Liver (tissue), 9 donors: Measurements from ENCODE around the gene DMRTB1. TPM values are rescaled to one million over a fixed set of nuclear protein-coding genes. Genes with fewer than 3 reads are reported as not detected.

Experiments used
- DNase-seq: peaks from one replicate; pipeline ENCODE4 v3.0.0-alpha.2; 2017; ENCODE audit warnings: low spot score
- H3K27ac ChIP-seq, 2 donors: one replicate each; pipeline ENCODE4 v1.7.0; 2013; ENCODE audit warnings: inconsistent platforms in 2 of 2, low read length in 2 of 2, control low read depth in 1 of 2, low read depth in 1 of 2, mild to moderate bottlenecking in 1 of 2
- H3K27me3 ChIP-seq, 4 donors: one replicate each; pipeline versions ENCODE4 v1.6.1 to v1.7.0; 2013; ENCODE audit warnings: low read length in 3 of 4, inconsistent platforms in 1 of 4, mild to moderate bottlenecking in 1 of 4, moderate library complexity in 1 of 4; ENCODE audit not compliant: control insufficient read depth in 4 of 4, insufficient read depth in 4 of 4
- H3K36me3 ChIP-seq, 4 donors: one replicate each; pipeline versions ENCODE4 v1.6.1 to v1.7.0; 2013; ENCODE audit warnings: low read length in 3 of 4, mild to moderate bottlenecking in 3 of 4, low read depth in 1 of 4, moderate library complexity in 1 of 4; ENCODE audit not compliant: control insufficient read depth in 4 of 4, insufficient read depth in 3 of 4
- H3K4me1 ChIP-seq, 4 donors: one replicate each; pipeline versions ENCODE4 v1.6.1 to v1.7.0; 2013; ENCODE audit warnings: low read length in 3 of 4, mild to moderate bottlenecking in 3 of 4, moderate library complexity in 1 of 4; ENCODE audit not compliant: control insufficient read depth in 4 of 4, insufficient read depth in 4 of 4
- H3K4me3 ChIP-seq, 3 donors: one replicate each; pipeline versions ENCODE4 v1.6.1 to v1.7.0; 2013; ENCODE audit warnings: low read length in 3 of 3, control low read depth in 1 of 3, low read depth in 1 of 3, mild to moderate bottlenecking in 1 of 3
- H3K9ac ChIP-seq, 2 donors: one replicate each; pipeline ENCODE4 v1.7.0; 2013; ENCODE audit warnings: low read length in 2 of 2, mild to moderate bottlenecking in 2 of 2, moderate library complexity in 2 of 2, control low read depth in 1 of 2, low read depth in 1 of 2
- H3K9me3 ChIP-seq, 4 donors: one replicate each; pipeline versions ENCODE4 v1.6.1 to v1.7.0; 2013; ENCODE audit warnings: low read length in 3 of 4; ENCODE audit not compliant: control insufficient read depth in 4 of 4
- ATF3 ChIP-seq: IDR thresholded peaks from 2 replicates; pipeline ENCODE4 v1.6.1; 2016; ENCODE audit warnings: antibody characterized with exemption
- CTCF ChIP-seq: fragments of 150-350 bp; IDR thresholded peaks from 2 replicates; pipeline ENCODE4 v1.5.1; 2017; ENCODE audit warnings: improper control_type of control experiment, low read depth, low read length; ENCODE audit not compliant: missing input control
- EGR1 ChIP-seq, 2 donors: IDR thresholded peaks; 2 replicates each; pipeline ENCODE4 v1.6.1; 2016 to 2018; ENCODE audit warnings: antibody characterized with exemption in 2 of 2, low read depth in 2 of 2
- FOXA1 ChIP-seq: IDR thresholded peaks from 2 replicates; pipeline ENCODE4 v1.6.1; 2016; ENCODE audit warnings: antibody characterized with exemption
- FOXA2 ChIP-seq: IDR thresholded peaks from 2 replicates; pipeline ENCODE4 v1.6.1; 2016; ENCODE audit warnings: antibody characterized with exemption
- GABPA ChIP-seq, 2 donors: IDR thresholded peaks in 1 of 2; conservative IDR thresholded peaks in 1 of 2; 2 replicates each; pipeline ENCODE4 v1.6.1; 2016; ENCODE audit warnings: antibody characterized with exemption in 2 of 2, mild to moderate bottlenecking in 1 of 2, moderate library complexity in 1 of 2
- HNF4A ChIP-seq, 2 donors: conservative IDR thresholded peaks; 2 replicates each; pipeline ENCODE4 v1.6.1; 2016; ENCODE audit warnings: antibody characterized with exemption in 2 of 2, mild to moderate bottlenecking in 2 of 2
- HNF4G ChIP-seq: IDR thresholded peaks from 2 replicates; pipeline ENCODE4 v1.6.1; 2016; ENCODE audit warnings: antibody characterized with exemption
- JUND ChIP-seq, 2 donors: IDR thresholded peaks; 2 replicates each; pipeline ENCODE4 v1.6.1; 2016; ENCODE audit warnings: antibody characterized with exemption in 2 of 2
- MAX ChIP-seq: IDR thresholded peaks from 2 replicates; pipeline ENCODE4 v1.6.1; 2016; ENCODE audit warnings: antibody characterized with exemption
- NR2F2 ChIP-seq: IDR thresholded peaks from 2 replicates; pipeline ENCODE4 v1.6.1; 2016; ENCODE audit warnings: antibody characterized with exemption
- RAD21 ChIP-seq, 2 donors: IDR thresholded peaks; 2 replicates each; pipeline ENCODE4 v1.6.1; 2016; ENCODE audit warnings: antibody characterized with exemption in 2 of 2, mild to moderate bottlenecking in 2 of 2
- REST ChIP-seq: IDR thresholded peaks from 2 replicates; pipeline ENCODE4 v1.6.1; 2016; ENCODE audit warnings: antibody characterized with exemption, mild to moderate bottlenecking
- RXRA ChIP-seq, 2 donors: IDR thresholded peaks; 2 replicates each; pipeline ENCODE4 v1.6.1; 2017 to 2018; ENCODE audit warnings: antibody characterized with exemption in 2 of 2, mild to moderate bottlenecking in 1 of 2
- SP1 ChIP-seq: IDR thresholded peaks from 2 replicates; pipeline ENCODE4 v1.6.1; 2018; ENCODE audit warnings: antibody characterized with exemption, mild to moderate bottlenecking
- TAF1 ChIP-seq: conservative IDR thresholded peaks from 2 replicates; pipeline ENCODE4 v1.6.1; 2016; ENCODE audit warnings: antibody characterized with exemption, mild to moderate bottlenecking
- YY1 ChIP-seq: IDR thresholded peaks from 2 replicates; pipeline ENCODE4 v1.6.1; 2016; ENCODE audit warnings: antibody characterized with exemption, mild to moderate bottlenecking
- ZBTB33 ChIP-seq: IDR thresholded peaks from 2 replicates; pipeline ENCODE4 v1.6.1; 2016; ENCODE audit warnings: antibody characterized with exemption
- WGBS: extraction: QIAGEN DNeasy Blood & Tissue Kit; methylation state at CpG from one replicate; pipeline ENCODE4 v1.1.7; 2013; 5-methylcytosine and 5-hydroxymethylcytosine counted together
- polyA plus RNA-seq, 2 donors: library from polyadenylated mRNA; stranded (reverse) in 1 of 2; unstranded in 1 of 2; fragments of 200-250 nt in 1 of 2; fragments of >200 nt in 1 of 2; fragmentation: Nextera tagmentation in 1 of 2; extraction: Ambion mirVana in 1 of 2; gene quantifications; one replicate each; pipeline versions ENCODE4 v1.2.1 to v1.2.3, GENCODE V29; 2013 to 2015
- total RNA-seq, 2 donors: library from RNA; depleted of rRNA; stranded (reverse); fragments of >200 nt; gene quantifications; one replicate each; pipeline ENCODE4 v1.2.3, GENCODE V29; 2014
- donor health status: healthy.
- donor health status: healthy.
- donor health status: healthy.
- donor health status: healthy.
- donor health status: healthy.

DMRTB1 gene
- total and polyA plus RNA-seq, 4 donors, result not detected

GRCh38 chr1:53468374-53468773 is 9.2 kb downstream of the DMRTB1 start:
- Histone ChIP-seq H3K4me1 (no peaks in the 10 kb centered on the region), H3K4me3 (no peak overlapping the region), H3K27me3 (no peaks in the 10 kb centered on the region), H3K36me3 (no peaks in the 10 kb centered on the region), H3K9ac (no peak overlapping the region), H3K9me3 (no peaks in the 10 kb centered on the region), H3K27ac (no peak overlapping the region)
- DNase-seq, result no peak
- 96% methylated on average over 2 of the region's 2 CpGs for WGBS
- TF ChIP-seq REST, result no peak
- TF ChIP-seq JUND (IDR thresholded peaks at IDR 0.05), result no peak
- no peak for TF ChIP-seq TAF1
- no peak for TF ChIP-seq FOXA1
- no peak for TF ChIP-seq MAX
- TF ChIP-seq HNF4A (conservative IDR thresholded peaks at IDR 0.05), result no peak
- TF ChIP-seq ATF3, result no peak
- TF ChIP-seq HNF4G, result no peak
- no peak for TF ChIP-seq RXRA (IDR thresholded peaks at IDR 0.05)
- TF ChIP-seq NR2F2, result no peak
- no peak for TF ChIP-seq ZBTB33
- TF ChIP-seq GABPA (IDR thresholded peaks at IDR 0.05 in 1 of 2, conservative IDR thresholded peaks at IDR 0.05 in 1 of 2), result no peak
- TF ChIP-seq EGR1 (IDR thresholded peaks at IDR 0.05; ENCODE audit: low read depth in 2 of 2), result no peak
- TF ChIP-seq CTCF, result no peak
- TF ChIP-seq FOXA2, result no peak
- TF ChIP-seq RAD21 (IDR thresholded peaks at IDR 0.05), result no peak
- TF ChIP-seq SP1, result no peak
- TF ChIP-seq YY1, result no peak

- Histone ChIP-seq H3K9me3 (no peaks in the 10 kb centered on the region), H3K4me3 (no peak overlapping the region), H3K4me1 (no peaks in the 10 kb centered on the region), H3K9ac (no peak overlapping the region), H3K36me3 (no peaks in the 10 kb centered on the region), H3K27ac (no peak overlapping the region), H3K27me3 (no peaks in the 10 kb centered on the region)
- WGBS, result 90% methylated on average over 5 of the region's 5 CpGs
- no peak for TF ChIP-seq EGR1 (IDR thresholded peaks at IDR 0.05; ENCODE audit: low read depth in 2 of 2)
- no peak for TF ChIP-seq TAF1
- no peak for TF ChIP-seq NR2F2
- no peak for TF ChIP-seq HNF4A (conservative IDR thresholded peaks at IDR 0.05)
- TF ChIP-seq MAX, result no peak
- no peak for DNase-seq
Measured at GRCh38 chr1:53469373-53469772, 10.2 kb downstream of the DMRTB1 start.
